Kidney (tissue), 14 donors: ENCODE results near the gene PDGFRB. TPM values are rescaled to one million over a fixed set of nuclear protein-coding genes. Genes with fewer than 3 reads are reported as not detected.

Experiments
- DNase-seq, 5 donors: peaks; one replicate each; pipeline ENCODE4 v3.0.0-alpha.2; 2013 to 2020
- FAIRE-seq: peaks from 2 replicates; lab custom pipeline; 2012; peaks lifted over from hg19 to GRCh38; lab: Jason Lieb, UNC
- H3K27ac ChIP-seq, 2 donors: one replicate each; pipeline ENCODE4 v1.7.0; 2013; ENCODE audit warnings: low read depth in 2 of 2, low read length in 2 of 2, inconsistent platforms in 1 of 2
- H3K27me3 ChIP-seq: one replicate; pipeline ENCODE4 v1.7.1; 2013; ENCODE audit warnings: low read length, inconsistent platforms; ENCODE audit not compliant: control insufficient read depth, insufficient read depth
- H3K36me3 ChIP-seq, 3 donors: one replicate each; pipeline versions ENCODE4 v1.7.0 to v1.7.1; 2013; ENCODE audit warnings: low read length in 3 of 3, control low read depth in 1 of 3, inconsistent platforms in 1 of 3; ENCODE audit not compliant: insufficient read depth in 3 of 3, control insufficient read depth in 2 of 3
- H3K4me1 ChIP-seq, 3 donors: one replicate each; pipeline versions ENCODE4 v1.7.0 to v1.7.1; 2013; ENCODE audit warnings: low read length in 3 of 3, inconsistent platforms in 1 of 3, low read depth in 1 of 3; ENCODE audit not compliant: control insufficient read depth in 2 of 3, insufficient read depth in 2 of 3
- H3K4me3 ChIP-seq, 3 donors: one replicate each; pipeline versions ENCODE4 v1.7.0 to v1.8.1; 2013; ENCODE audit warnings: low read length in 3 of 3, control low read depth in 1 of 3, inconsistent platforms in 1 of 3
- H3K9ac ChIP-seq, 3 donors: one replicate each; pipeline versions ENCODE4 v1.7.0 to v1.7.1; 2013; ENCODE audit warnings: low read length in 3 of 3, control low read depth in 1 of 3, inconsistent platforms in 1 of 3
- H3K9me3 ChIP-seq, 3 donors: one replicate each; pipeline versions ENCODE4 v1.7.0 to v1.7.1; 2013; ENCODE audit warnings: low read length in 3 of 3, control low read depth in 1 of 3, inconsistent platforms in 1 of 3; ENCODE audit not compliant: control insufficient read depth in 2 of 3, insufficient read depth in 1 of 3
- CTCF ChIP-seq: IDR thresholded peaks from 3 replicates; pipeline ENCODE4 v1.5.1; 2012; ENCODE audit warnings: mild to moderate bottlenecking, moderate library complexity, borderline replicate concordance; ENCODE audit not compliant: insufficient read depth; ENCODE audit errors: extremely low read depth
- intact Hi-C: fragments of 100-400 bp; cut with DNase I; formaldehyde crosslinking; loops from one replicate; pipeline ENCODE4 v1.11.1; 2022
- polyA plus RNA-seq: library from polyadenylated mRNA; stranded (reverse); fragments of 350-450 nt; fragmentation: Illumina TruSeq; extraction: RNeasy Lipid Tissue Mini Kit (QIAGEN cat#74804); gene quantifications from one replicate; pipeline ENCODE4 v1.2.3, GENCODE V29; 2014; ENCODE audit warnings: low read depth, low replicate concordance; ENCODE audit not compliant: insufficient read depth
- total RNA-seq: library from RNA; stranded (reverse); fragmentation: NEBNext Ultra II Directional; extraction: Animal tissue kit (Norgen Biotek cat#: 25700); gene quantifications from one replicate; pipeline ENCODE4 v1.2.1, GENCODE V29; 2021
- donor health status: control.
- donor health status: control.
- donor health status: control.
- donor health status: control.
- donor health status: control.
- donor health status: DM: yes; HTN: yes; CAD: no.
- donor health status: Normal renal cell carcinoma (clear cell type).

The PDGFRB gene
- total and polyA plus RNA-seq, 2 donors from 2014 or later = 50.4 to 104 TPM

GRCh38 chr5:150075806-150076205 lies 79.8 kb downstream of the PDGFRB start:
- peak in 1 of 5 donors; percentile 17 for DNase-seq
- Histone ChIP-seq H3K4me1 (no peaks in the 10 kb centered on the region), H3K9me3 (no peaks in the 10 kb centered on the region), H3K4me3 (no peak overlapping the region), H3K27me3 (no peaks in the 10 kb centered on the region), H3K36me3 (no peaks in the 10 kb centered on the region), H3K27ac (no peak overlapping the region), H3K9ac (no peak overlapping the region)
- FAIRE-seq = no peak
- TF ChIP-seq CTCF = no peak
- intact Hi-C loops = no loop called here

GRCh38 chr5:150075233-150075632 lies 80.4 kb downstream of the PDGFRB start:
- TF ChIP-seq CTCF = no peak
- no peaks in the 10 kb centered on the region for H3K4me1 ChIP-seq
- no peak overlapping the region for H3K9ac ChIP-seq
- FAIRE-seq = no peak
- H3K9me3 ChIP-seq = no peaks in the 10 kb centered on the region
- no peaks in the 10 kb centered on the region for H3K27me3 ChIP-seq
- no peak overlapping the region for H3K27ac ChIP-seq
- H3K36me3 ChIP-seq = no peaks in the 10 kb centered on the region
- no peak overlapping the region for H3K4me3 ChIP-seq
- DNase-seq = peak in 1 of 5 donors; percentile 11
- intact Hi-C loops = no loop called here

DNA sequence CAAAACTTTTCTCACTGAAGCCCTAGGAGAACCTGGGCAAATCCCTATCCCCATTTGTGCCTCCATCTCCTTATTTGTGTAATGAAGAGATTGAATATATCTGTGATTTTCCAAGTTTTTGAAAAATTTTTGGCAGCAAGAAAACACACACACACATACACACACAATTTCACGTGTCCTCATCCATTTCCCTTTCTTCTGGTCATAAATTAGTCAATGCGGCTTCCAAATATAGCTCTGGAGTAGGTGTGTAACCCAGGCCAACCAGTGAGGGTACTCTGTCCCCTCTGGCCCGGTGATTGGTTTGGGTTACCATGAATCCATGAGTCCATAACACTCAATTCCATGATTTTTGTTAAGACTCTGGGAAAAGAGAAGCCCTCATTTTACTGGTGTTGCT lies 82.0 kb downstream of the PDGFRB start:
- H3K9me3 ChIP-seq = no peaks in the 10 kb centered on the region
- H3K4me1 ChIP-seq = no peaks in the 10 kb centered on the region
- H3K4me3 ChIP-seq = no peak overlapping the region
- H3K27ac ChIP-seq = no peak overlapping the region
- DNase-seq (no peak), FAIRE-seq (no peak)
- intact Hi-C loops = no loop called here
- H3K9ac ChIP-seq = no peak overlapping the region
- TF ChIP-seq CTCF = no peak
- no peaks in the 10 kb centered on the region for H3K36me3 ChIP-seq
- no peaks in the 10 kb centered on the region for H3K27me3 ChIP-seq

DNA sequence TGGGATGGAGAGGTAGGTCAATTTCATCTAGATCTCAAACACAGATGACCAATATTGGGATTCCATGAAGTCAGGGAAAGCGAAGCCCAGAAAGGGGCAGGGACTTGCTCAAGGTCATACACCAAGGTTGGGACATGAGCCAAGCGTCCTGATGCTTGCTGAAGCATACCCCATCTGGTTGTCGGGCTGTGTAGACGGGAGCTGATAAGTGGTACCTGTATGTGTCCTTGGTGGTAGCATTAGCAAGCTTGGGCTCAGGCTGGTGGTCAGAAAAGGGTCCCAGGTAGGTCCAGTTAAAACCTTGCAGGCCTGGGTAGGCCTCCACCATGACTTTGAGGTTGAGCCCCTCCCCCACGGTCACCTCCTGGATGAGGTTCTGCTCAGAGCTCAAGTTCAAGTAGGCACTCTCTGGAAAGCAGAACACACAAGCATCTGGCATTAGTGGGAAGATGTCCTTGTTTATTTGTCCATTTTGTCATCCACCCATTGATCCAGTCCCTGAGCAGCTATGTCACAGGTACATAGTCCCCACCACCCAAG lies 82.5 kb downstream of the PDGFRB start:
- H3K9ac ChIP-seq = no peak overlapping the region
- peaks cover 0 to 2% (median 0%) of the 10 kb centered on the region in 3 donors for H3K4me1 ChIP-seq
- DNase-seq = peak in 1 of 5 donors; percentile 14
- H3K36me3 ChIP-seq = no peaks in the 10 kb centered on the region
- intact Hi-C loops = no loop called here
- FAIRE-seq = no peak
- TF ChIP-seq CTCF = no peak
- no peaks in the 10 kb centered on the region for H3K27me3 ChIP-seq
- no peaks in the 10 kb centered on the region for H3K9me3 ChIP-seq
- no peak overlapping the region for H3K27ac ChIP-seq
- H3K4me3 ChIP-seq = no peak overlapping the region
